ENCODE data around the gene HEMK1.

- TF ChIP-seq POLR2AphosphoS5 (IDR thresholded peaks at IDR 0.05) (no peak), CTCF (IDR thresholded peaks at IDR 0.05) (no peak), EP300 (IDR thresholded peaks at IDR 0.05) (no peak)
These were observed 11.5 kb downstream of the HEMK1 start for GRCh38 chr3:50580683-50581458.
